ENCODE measurements around the gene SCOC.

DNA sequence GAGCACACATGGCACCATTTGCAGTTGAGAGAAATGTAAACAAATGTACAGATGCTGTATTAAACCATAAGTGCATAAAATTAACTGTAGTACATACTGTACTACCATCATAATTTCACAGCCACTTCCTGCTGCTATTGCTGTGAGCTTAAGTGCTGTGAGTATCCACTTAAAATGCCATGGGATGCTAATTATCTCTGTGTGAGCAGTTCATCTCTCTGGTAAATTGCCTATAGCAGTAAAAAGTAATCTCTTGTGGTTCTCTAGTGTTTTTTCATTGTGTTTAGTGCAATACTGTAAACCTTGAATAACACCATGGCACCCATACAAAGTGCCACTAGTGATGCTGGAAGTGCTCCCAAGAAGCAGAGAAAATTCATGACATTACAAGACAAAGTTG is 9.9 kb upstream of the SCOC start:
- peak; percentile 91 for TF ChIP-seq POLR2AphosphoS5 (IDR thresholded peaks at IDR 0.05; ENCODE audit: borderline replicate concordance, low read depth, low read length)
- no peak for TF ChIP-seq EZH2 (IDR thresholded peaks at IDR 0.05)
- TF ChIP-seq FOXP2 (optimal IDR thresholded peaks at IDR 0.05; ENCODE audit: control extremely low read depth, extremely low read length, insufficient read depth), result peak; percentile 84

Data from SK-N-MC (cell line).